GM18505 (cell line): ENCODE data around the gene MORF4L1.
"Not testable (repeated sequence)": the region's sequence is repeated elsewhere in the genome, so short reads cannot be mapped to it uniquely, and the experiment has no call there.

ENCODE experiments used
- ATAC-seq: cut with Tn5 transposase; IDR thresholded peaks from one replicate; pipeline ENCODE4 v1.9.1; 2021; ENCODE audit not compliant: unreplicated experiment
- POLR2A ChIP-seq: IDR thresholded peaks from 4 replicates; pipeline ENCODE4 v1.6.1; 2011; ENCODE audit warnings: borderline replicate concordance; ENCODE audit not compliant: insufficient read depth, insufficient read length; ENCODE audit errors: extremely low read depth

MORF4L1 gene, protein sequence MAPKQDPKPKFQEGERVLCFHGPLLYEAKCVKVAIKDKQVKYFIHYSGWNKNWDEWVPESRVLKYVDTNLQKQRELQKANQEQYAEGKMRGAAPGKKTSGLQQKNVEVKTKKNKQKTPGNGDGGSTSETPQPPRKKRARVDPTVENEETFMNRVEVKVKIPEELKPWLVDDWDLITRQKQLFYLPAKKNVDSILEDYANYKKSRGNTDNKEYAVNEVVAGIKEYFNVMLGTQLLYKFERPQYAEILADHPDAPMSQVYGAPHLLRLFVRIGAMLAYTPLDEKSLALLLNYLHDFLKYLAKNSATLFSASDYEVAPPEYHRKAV

DNA sequence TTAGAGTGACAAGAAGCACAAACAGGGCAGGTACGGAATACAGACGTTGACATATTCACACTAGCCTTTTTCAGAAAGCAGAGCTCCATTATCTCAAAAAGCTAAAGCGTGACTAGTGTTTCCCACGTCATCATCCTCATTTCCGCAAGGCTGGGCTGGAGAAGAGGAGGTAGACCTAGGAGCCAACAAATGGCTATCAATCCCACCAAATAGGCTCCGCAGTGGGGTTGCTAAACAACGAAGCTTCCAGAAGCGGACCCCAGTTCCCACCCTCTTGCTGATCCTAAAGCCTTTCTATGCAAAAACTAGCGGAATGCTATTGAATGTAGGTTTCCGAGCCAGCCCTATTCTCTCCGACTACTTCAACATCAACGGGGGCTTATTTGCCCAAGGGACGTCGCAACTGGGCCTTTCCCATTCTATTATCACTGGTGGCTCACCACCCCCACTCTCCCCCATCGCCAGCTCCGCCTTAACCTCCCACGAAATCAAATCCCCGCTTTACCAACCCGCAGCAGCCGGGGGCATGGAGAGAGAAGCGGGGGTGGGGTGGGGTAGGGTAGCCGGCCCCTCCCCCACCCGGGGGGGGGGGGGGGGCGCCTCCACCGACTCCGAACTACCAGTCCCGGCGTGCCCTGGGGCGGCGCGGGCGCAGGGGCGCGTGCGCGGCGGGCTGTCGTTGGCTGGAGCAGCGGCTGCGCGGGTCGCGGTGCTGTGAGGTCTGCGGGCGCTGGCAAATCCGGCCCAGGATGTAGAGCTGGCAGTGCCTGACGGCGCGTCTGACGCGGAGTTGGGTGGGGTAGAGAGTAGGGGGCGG is at the start of gene MORF4L1:
Gene MORF4L1 (plus strand): TSS at position 736 of the 817 bp plus-strand sequence. CDS start 128 bp downstream, outside the sequence.
- ATAC-seq, result peak; percentile 68
- no peak for TF ChIP-seq POLR2A

DNA sequence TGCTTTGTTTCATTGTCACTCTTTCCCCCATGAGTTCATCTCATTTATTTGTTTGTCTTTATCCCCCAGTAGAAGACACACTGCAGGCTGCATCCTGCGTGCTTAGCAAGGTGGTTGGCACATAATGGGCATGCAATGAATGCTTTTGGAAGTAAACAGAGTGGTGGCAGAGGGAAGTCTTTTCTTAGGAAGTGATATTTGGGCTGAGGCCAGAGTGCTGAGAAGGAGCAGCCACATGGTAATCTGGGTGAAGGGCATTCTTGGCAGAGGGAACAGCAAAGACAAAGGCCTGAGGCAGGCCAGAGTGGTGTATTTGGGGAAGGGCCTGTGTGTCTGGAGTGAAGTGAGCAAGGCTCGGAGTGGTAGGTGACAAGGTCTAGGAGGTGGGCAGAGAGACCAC is 43.8 kb upstream of the MORF4L1 start:
- TF ChIP-seq POLR2A, result no peak
- ATAC-seq, result no peak

DNA sequence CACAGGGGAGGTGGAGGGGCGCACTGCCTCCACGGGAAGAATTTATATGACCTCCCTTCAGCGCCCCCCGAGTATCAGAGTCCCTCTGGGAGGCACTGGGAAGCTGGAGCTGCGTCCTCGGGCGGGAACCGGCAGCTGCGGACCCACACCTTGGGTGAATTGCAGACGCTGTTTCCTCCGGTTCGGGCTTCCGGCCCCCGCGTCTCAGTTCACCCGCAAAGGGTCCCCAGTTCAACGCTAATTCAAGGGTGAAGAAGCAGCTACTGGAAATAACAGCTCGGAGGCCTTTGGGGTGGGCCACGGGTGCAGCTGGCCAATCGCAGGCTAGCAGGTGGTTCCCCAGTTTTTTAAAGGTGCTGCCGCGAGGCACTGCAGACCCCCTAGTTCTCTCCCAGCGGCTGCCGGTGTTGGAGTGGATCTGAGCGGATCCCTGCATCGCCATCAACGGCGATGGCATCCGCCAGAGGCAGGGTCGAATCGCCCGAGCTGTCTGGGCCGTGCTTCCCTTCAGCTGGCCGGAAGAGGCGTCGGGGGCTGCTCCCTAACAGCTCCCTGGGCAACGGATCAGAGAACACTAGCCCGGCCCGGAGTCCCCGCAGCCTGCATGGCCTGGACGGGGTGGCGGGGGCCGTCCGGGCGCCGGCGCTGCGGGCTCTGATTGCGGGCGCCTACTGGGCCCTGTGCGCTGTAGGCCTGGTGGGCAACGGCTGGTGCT is 42.0 kb upstream of the MORF4L1 start:
- no peak for TF ChIP-seq POLR2A
- no peak for ATAC-seq

DNA sequence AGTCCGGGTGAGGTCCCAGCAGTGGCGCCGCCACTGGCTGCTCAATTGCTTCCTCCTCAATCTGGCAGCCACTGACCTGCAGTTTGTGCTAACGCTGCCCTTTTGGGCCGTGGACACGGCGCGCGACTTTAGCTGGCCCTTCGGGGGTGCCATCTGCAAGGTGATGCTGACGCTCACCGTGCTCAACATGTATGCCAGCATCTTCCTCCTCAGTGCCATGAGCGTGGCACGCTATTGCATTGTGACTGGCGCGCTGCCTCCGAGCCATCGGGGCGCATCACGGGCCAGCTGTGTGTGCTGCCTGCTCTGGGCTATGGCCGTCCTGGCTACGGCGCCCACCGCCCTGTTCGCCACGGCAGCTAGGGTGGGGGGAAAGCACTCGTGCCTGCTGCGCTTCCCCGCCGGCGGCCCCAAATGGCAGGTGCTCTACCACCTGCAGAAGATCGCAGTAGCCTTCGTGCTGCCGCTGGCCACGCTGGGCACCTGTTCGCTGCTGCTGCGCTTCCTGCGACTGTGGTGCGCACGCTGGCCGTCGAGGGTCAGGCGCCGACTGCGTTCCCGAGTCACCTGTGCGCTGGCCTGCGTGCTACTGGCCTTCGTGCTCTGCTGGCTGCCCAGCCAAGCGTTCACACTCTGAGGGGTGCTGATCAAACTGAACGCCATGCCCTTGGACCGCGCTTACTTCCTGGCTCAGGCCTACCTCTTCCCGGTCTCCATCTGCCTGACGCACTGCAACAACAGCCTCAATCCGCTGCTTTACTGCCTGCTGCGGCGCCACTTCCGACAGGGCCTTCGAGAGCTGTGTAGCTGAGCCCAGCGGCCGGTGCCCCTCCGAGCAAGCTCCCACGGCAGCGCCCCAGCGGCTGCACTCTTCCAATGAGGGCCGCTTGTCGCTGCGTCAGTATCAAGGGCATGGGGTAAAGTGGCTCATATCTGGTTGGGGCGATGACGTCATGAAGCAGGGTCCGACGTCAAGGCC is 41.2 kb upstream of the MORF4L1 start:
- ATAC-seq, result no peak
- TF ChIP-seq POLR2A, result no peak

DNA sequence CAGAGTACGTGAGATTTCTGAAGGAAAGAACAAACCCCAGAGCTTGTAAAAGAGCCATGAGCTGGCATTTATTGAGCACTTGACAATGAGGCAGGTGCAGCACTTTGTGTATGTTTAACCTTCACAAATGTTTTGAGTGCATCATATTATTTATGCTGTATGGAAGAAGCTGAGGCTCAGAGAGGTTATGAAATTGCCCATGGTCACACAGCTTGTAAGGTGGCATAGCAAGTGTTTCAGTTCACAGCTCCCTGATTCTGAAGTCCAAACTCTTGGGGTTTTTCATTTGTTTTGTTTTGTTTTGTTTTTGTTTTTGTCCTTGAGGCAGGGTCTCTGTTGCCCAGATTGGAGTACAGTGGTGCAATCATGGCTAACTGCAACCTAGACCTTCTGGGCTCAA is 36.4 kb upstream of the MORF4L1 start:
- no peak for TF ChIP-seq POLR2A
- ATAC-seq, result no peak

DNA sequence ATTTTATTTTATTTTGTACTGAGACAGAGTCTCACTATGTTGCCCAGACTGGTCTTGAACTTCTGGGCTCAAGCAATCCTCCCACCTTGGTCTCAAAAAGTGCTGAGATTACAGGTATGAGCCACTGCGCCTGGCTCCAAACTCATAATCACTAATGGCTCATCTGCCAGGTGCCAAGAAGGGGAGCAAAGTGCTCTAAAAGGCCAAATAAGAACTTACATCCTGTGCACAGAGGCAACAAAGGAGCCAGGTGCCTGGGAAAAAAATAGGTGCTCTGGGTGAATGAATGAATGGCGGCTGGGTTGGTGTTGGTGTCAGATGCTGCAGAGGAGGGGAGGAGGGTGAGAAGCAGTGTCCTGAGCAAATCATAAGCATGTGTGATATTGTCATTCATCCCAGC is 35.6 kb upstream of the MORF4L1 start:
- TF ChIP-seq POLR2A, result no peak
- ATAC-seq, result no peak

DNA sequence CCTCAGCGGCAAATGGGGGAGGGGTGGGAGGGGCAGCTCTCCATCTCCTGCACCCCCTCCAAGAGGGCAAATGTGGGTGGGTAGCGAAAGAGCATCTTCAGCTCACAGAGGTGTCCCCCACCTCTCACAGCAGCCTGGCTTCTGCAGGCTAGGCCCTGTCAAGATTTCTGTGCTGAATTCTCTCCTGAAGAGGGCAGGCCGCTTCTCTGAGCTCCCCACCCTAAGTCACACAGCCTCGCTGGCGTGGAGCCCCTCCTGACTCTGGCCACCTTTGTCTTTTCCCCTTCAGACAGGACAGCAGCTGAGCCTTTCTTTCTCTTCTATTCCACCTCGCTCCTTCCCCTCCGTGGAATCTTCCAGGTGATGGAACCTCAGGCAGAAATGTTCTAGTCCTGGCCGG is 35.1 kb upstream of the MORF4L1 start:
- no peak for TF ChIP-seq POLR2A
- ATAC-seq, result no peak

DNA sequence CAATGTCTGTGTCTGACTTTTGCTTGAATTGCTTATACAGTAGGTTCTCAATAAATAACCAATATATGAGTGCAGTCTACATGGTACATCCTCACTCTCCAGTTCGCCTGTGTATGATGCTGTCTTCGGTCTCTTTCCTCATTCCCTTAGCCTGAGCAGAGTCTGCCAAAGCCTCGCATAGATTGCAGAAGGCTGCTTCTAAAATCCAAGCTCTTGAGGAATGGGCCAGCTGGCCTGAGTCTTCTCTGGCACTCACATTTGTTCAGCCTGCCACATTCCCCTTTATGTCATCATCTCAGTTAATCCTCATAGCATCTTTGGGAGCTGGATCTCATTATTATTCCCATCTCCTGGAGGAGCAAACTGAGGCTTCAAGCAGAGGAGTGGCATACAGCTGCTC is 34.2 kb upstream of the MORF4L1 start:
- no peak for TF ChIP-seq POLR2A
- no peak for ATAC-seq

DNA sequence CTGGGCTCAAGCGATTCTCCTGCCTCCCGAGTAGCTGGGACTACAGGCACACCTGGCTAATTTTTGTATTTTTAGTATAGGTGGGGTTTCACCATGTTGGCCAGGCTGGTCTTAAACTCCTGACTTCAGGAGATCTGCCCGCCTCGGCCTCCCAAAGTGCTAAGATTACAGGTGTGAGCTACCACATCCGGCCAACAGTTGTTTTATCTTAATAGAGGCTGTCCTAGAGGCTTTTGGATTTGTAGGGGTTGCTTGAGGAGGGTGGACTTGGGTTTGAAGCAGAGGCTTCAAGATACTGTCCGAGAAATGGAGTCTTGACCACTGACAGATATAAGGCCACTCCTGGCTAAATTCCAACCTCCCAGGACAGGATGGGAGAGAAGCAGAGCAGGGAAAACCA is 33.5 kb upstream of the MORF4L1 start:
- not testable (repeated sequence) for ATAC-seq

DNA sequence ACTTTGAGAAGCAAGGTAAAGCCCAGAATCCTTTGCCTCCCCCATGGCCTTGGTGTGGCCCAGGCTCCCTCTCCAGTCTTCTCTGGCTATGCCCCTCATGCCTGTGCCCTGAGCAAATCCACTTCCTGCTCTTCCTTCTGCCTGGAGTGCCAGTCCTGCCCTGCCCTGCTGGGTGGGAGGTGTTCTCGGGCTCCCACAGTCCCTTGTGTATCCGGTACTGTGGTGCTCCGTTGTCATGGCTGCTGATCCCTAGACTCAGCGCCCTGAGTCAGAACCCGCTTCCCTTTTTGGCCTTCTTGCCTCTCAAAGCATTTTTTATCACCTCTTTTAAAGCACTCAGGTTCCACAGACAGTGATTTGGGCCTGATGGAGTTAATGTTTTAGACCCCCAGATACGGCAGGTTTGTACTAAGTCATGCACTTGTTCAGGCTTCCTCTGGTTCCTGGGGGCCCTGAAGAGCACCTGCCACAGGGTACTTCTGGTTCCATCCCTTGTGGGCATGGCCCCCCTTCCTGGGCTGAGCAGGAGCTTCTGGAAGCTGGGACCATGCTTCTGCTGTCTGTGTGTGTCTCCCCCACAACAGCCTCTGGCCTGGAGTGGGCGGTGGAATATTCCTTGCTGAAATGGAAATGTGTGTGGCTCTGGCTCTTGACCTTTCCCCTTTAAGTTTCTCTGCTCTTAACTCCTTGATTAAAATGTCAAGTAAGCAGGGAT is 31.9 kb upstream of the MORF4L1 start:
- no peak for TF ChIP-seq POLR2A
- no peak for ATAC-seq

DNA sequence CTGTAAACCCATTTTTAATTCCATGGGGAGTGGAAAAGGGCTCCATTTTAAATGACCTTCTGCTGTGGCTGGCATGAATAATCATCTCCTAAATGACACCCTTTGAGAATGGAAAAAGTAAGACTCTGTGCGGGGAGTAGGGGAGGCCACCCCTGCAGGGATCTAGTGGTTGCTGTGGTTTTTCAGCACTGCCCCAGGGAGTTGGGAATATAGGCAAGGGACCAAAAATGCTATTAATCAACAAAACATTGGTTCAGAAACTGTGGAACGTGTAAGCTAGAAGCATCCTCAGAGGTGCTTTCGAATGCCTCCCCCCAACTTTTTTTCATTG is 31.3 kb upstream of the MORF4L1 start:
- no peak for TF ChIP-seq POLR2A
- no peak for ATAC-seq

DNA sequence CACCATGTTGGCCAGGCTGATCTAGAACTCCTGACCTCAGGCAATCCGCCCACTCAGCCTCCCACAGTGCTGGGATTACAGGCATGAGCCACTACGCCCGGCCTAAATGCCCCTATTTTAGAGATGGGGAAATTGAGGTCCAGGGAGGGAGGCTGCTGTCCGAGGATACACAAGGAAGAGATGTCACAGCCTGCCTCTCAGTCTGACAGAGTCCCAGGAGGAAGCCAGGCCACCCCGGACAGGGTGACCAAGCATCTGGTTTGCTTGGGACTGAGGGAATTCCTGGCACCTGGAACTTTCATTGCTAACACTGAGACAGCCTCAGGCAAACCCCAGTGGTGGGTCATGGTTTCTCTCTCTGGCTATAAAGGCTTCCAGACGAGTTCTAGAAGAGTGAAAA is 30.8 kb upstream of the MORF4L1 start:
- no peak for TF ChIP-seq POLR2A
- ATAC-seq, result no peak
